Right lobe of liver (tissue), 6 donors: ENCODE results near the gene CERS2. TPM values are rescaled to one million over a fixed set of nuclear protein-coding genes. Genes with fewer than 3 reads are reported as not detected.

Experiments used
- ATAC-seq, 4 donors: fragments of 200-7000 bp; cut with Tn5 transposase; one replicate each; pipeline ENCODE4 v1.9.1; 2020; ENCODE audit warnings: mild to moderate bottlenecking in 4 of 4, moderate library complexity in 4 of 4
- DNase-seq, 3 donors: peaks; one replicate each; pipeline ENCODE4 v3.0.0-alpha.2; 2020
- H3K27ac ChIP-seq, 3 donors: fragments of 200-600 bp; one replicate each; pipeline ENCODE4 v1.8.0; 2022
- H3K27me3 ChIP-seq, 2 donors: fragments of 200-600 bp; one replicate each; pipeline ENCODE4 v1.8.0; 2022
- H3K36me3 ChIP-seq, 4 donors: fragments of 200-600 bp; sonication (generic) in 1 of 4; one replicate each; pipeline versions ENCODE4 v1.5.1 to v1.8.0; 2017 to 2022; ENCODE audit warnings: control low read depth in 1 of 4
- H3K4me1 ChIP-seq, 4 donors: fragments of 200-600 bp; sonication (generic) in 1 of 4; one replicate each; pipeline versions ENCODE4 v1.5.1 to v1.8.0; 2017 to 2022; ENCODE audit warnings: control low read depth in 1 of 4
- H3K4me3 ChIP-seq, 3 donors: fragments of 200-600 bp; one replicate each; pipeline ENCODE4 v1.8.0; 2022
- H3K9me3 ChIP-seq, 4 donors: fragments of 200-600 bp; sonication (generic) in 1 of 4; one replicate each; pipeline versions ENCODE4 v1.5.1 to v1.8.0; 2017 to 2022; ENCODE audit warnings: control low read depth in 1 of 4
- CTCF ChIP-seq, 4 donors: fragments of 200-600 bp in 3 of 4; fragments of 450-650 bp in 1 of 4; IDR thresholded peaks; one replicate each; pipeline versions ENCODE4 v1.5.1 to v1.8.0; 2016 to 2022; ENCODE audit warnings: antibody characterized with exemption in 4 of 4, mild to moderate bottlenecking in 2 of 4
- POLR2A ChIP-seq: fragments of 450-650 bp; IDR thresholded peaks from one replicate; pipeline ENCODE4 v1.6.1; 2017; ENCODE audit warnings: antibody characterized with exemption, mild to moderate bottlenecking
- WGBS: methylation state at CpG from one replicate; pipeline ENCODE4 v1.1.6; 2018; ENCODE audit warnings: low coverage, low lambda C conversion rate; ENCODE audit not compliant: insufficient coverage; ENCODE audit errors: missing lambda C conversion rate; 5-methylcytosine and 5-hydroxymethylcytosine counted together
- intact Hi-C, 2 donors: fragments of 100-400 bp; cut with DNase I; formaldehyde crosslinking; loops; one replicate each; pipeline versions ENCODE4 v1.11.2 to v1.14.1; 2022
- total RNA-seq, 6 experiments: library from RNA; depleted of rRNA in 2 of 6; stranded (reverse); fragments of >200 nt in 2 of 6; fragmentation: NEBNext Ultra II Directional in 3 of 6; extraction: Animal tissue kit (Norgen Biotek cat#: 25700) in 3 of 6; gene quantifications; one replicate each; pipeline versions ENCODE4 v1.1.0 to v1.2.4, GENCODE V29; 2016 to 2023
- donor health status: DM: no; HTN: yes; CAD: no.
- donor health status: DM: no; HTN: no; CAD: no.
- donor health status: DM: no; HTN: no; CAD: no.
- donor health status: DM: no; HTN: yes; CAD: no.
- donor health status: DM: no; HTN: yes; CAD: no.

Gene CERS2
- total RNA-seq, 6 experiments from 2014 or later: 298 to 572 (median 459) TPM

- H3K27ac ChIP-seq: no peak overlapping the region
- no peak overlapping the region for H3K4me3 ChIP-seq
- H3K4me1 ChIP-seq: peaks cover 0 to 18% (median 6%) of the 10 kb centered on the region in 4 donors
- intact Hi-C loops: loop anchor here in 1 of 2 donors (10.0 kb wide), 1 partner anchor 74 kb away; the partner anchor contains the start of gene SETDB1
- DNase-seq (no peak), ATAC-seq (no peak)
- H3K36me3 ChIP-seq: peaks cover 0 to 42% (median 13%) of the 10 kb centered on the region in 4 donors
- TF ChIP-seq POLR2A: no peak
- no peak for TF ChIP-seq CTCF (IDR thresholded peaks at IDR 0.05)
- no peaks in the 10 kb centered on the region for H3K27me3 ChIP-seq
- no peaks in the 10 kb centered on the region for H3K9me3 ChIP-seq
- WGBS: 53% methylated on average over 3 of the region's 17 CpGs
These were observed 24.5 kb upstream of the CERS2 start for GRCh38 chr1:150999051-150999674.

- WGBS: 0% methylated on average over 1 of the region's 5 CpGs
- intact Hi-C loops: loop anchor here in 1 of 2 donors (10.0 kb wide), 1 partner anchor 73 kb away; the partner anchor contains the start of gene SETDB1
- ATAC-seq (no peak), DNase-seq (no peak)
- Histone ChIP-seq H3K4me3 (no peak overlapping the region), H3K4me1 (peaks cover 0 to 6% (median under 1%) of the 10 kb centered on the region in 4 donors), H3K36me3 (peaks cover 0 to 42% (median 13%) of the 10 kb centered on the region in 4 donors), H3K9me3 (no peaks in the 10 kb centered on the region), H3K27me3 (no peaks in the 10 kb centered on the region), H3K27ac (no peak overlapping the region)
- no peak for TF ChIP-seq CTCF (IDR thresholded peaks at IDR 0.05)
These were observed 23.3 kb upstream of the CERS2 start for GRCh38 chr1:150997949-150998348.

GRCh38 chr1:150997126-150997872 is 22.7 kb upstream of the CERS2 start:
- Histone ChIP-seq H3K9me3 (no peaks in the 10 kb centered on the region), H3K36me3 (peaks cover 0 to 42% (median 13%) of the 10 kb centered on the region in 4 donors), H3K27me3 (no peaks in the 10 kb centered on the region), H3K27ac (no peak overlapping the region), H3K4me1 (no peaks in the 10 kb centered on the region), H3K4me3 (no peak overlapping the region)
- WGBS: 94% methylated on average over 8 of the region's 20 CpGs
- intact Hi-C loops: loop anchor here in 1 of 2 donors (10.0 kb wide), 1 partner anchor 72 kb away; the partner anchor contains the start of gene SETDB1
- ATAC-seq: no peak
- TF ChIP-seq POLR2A (no peak), CTCF (IDR thresholded peaks at IDR 0.05) (no peak)
- no peak for DNase-seq

- WGBS: 23% methylated on average over 9 of the region's 9 CpGs
- H3K9me3 ChIP-seq: no peaks in the 10 kb centered on the region
- intact Hi-C loops: loop anchor here in 1 of 2 donors (10.0 kb wide), 1 partner anchor 71 kb away; the partner anchor contains the start of gene SETDB1
- peak; percentile 77 to 84 (median 82) for TF ChIP-seq CTCF (IDR thresholded peaks at IDR 0.05)
- no peak for TF ChIP-seq POLR2A
- H3K36me3 ChIP-seq: peaks cover 0 to 42% (median 13%) of the 10 kb centered on the region in 4 donors
- H3K4me3 ChIP-seq: no peak overlapping the region
- no peaks in the 10 kb centered on the region for H3K27me3 ChIP-seq
- DNase-seq (peak in 1 of 3 donors; percentile 45), ATAC-seq (peak; percentile 70 to 83 (median 73))
- peak overlapping the region in 1 of 3 donors; percentile 5 for H3K27ac ChIP-seq
- H3K4me1 ChIP-seq: no peaks in the 10 kb centered on the region
These were observed 21.3 kb upstream of the CERS2 start for GRCh38 chr1:150995896-150996295.
